Muscle of arm (tissue), 12 donors: ENCODE data around the gene TNFRSF13B. TPM values are rescaled to one million over a fixed set of nuclear protein-coding genes. Genes with fewer than 3 reads are reported as not detected.
"Not testable (repeated sequence)": the region's sequence is repeated elsewhere in the genome, so short reads cannot be mapped to it uniquely, and the experiment has no call there.

ENCODE experiments used
- DNase-seq: peaks from one replicate; pipeline ENCODE4 v3.0.0-alpha.2; 2013
- polyA plus RNA-seq, 12 donors: library from polyadenylated mRNA; unstranded; fragments of 120-200 nt; gene quantifications; one replicate each; pipeline ENCODE4 v1.2.1, GENCODE V29; 2013; ENCODE audit not compliant: insufficient read length in 12 of 12

TNFRSF13B gene
- polyA plus RNA-seq, 12 donors = 0.17 to 2.1 (median 0.82) TPM; not detected in 3

GRCh38 chr17:17007891-17008290 is 36.0 kb upstream of the TNFRSF13B start:
- DNase-seq = not testable (repeated sequence)

- DNase-seq = not testable (repeated sequence)
These were observed 33.2 kb upstream of the TNFRSF13B start for GRCh38 chr17:17004997-17005614.

- no peak for DNase-seq
These were observed 32.5 kb upstream of the TNFRSF13B start for GRCh38 chr17:17004251-17004996.

- not testable (repeated sequence) for DNase-seq
These were observed 31.1 kb upstream of the TNFRSF13B start for GRCh38 chr17:17002731-17003715.

GRCh38 chr17:17001874-17002520 is 30.1 kb upstream of the TNFRSF13B start:
- peak; percentile 76 for DNase-seq

- DNase-seq = no peak
These were observed 29.3 kb upstream of the TNFRSF13B start for GRCh38 chr17:17001076-17001777.

GRCh38 chr17:16999931-17000625 is 28.2 kb upstream of the TNFRSF13B start:
- no peak for DNase-seq

- DNase-seq = no peak
These were observed 25.9 kb upstream of the TNFRSF13B start for GRCh38 chr17:16997514-16998429.

GRCh38 chr17:16996726-16997125 is 24.8 kb upstream of the TNFRSF13B start:
- DNase-seq = not testable (repeated sequence)

- no peak for DNase-seq
These were observed 24.0 kb upstream of the TNFRSF13B start for GRCh38 chr17:16995930-16996329.

- no peak for DNase-seq
These were observed 22.7 kb upstream of the TNFRSF13B start for GRCh38 chr17:16994631-16995030.

- DNase-seq = peak; percentile 74
These were observed 19.6 kb upstream of the TNFRSF13B start for GRCh38 chr17:16991349-16992009.

GRCh38 chr17:16989953-16990860 is 18.3 kb upstream of the TNFRSF13B start:
- DNase-seq = no peak

- DNase-seq = no peak
These were observed 17.5 kb upstream of the TNFRSF13B start for GRCh38 chr17:16989230-16989952.

GRCh38 chr17:16988749-16989229 is 16.9 kb upstream of the TNFRSF13B start:
- DNase-seq = no peak

GRCh38 chr17:16987830-16988601 is 16.1 kb upstream of the TNFRSF13B start:
- peak; percentile 62 for DNase-seq
